Nephron (organoid): ENCODE results near the gene HLA-DRA.
A peak's percentile ranks its signal among the peaks of the same experiment; 100 is the strongest.

Experiments
- H3K27ac Mint-ChIP-seq, 3 experiments: 2 replicates each; pipeline ENCODE4 v1.8.0; 2020; ENCODE audit warnings: mixed read lengths in 3 of 3, mild to moderate bottlenecking in 2 of 3, moderate library complexity in 1 of 3
- H3K27me3 Mint-ChIP-seq: 2 replicates; pipeline ENCODE4 v1.8.0; 2021; ENCODE audit warnings: low read depth, mild to moderate bottlenecking, moderate library complexity, mixed read lengths
- H3K36me3 Mint-ChIP-seq: 2 replicates; pipeline ENCODE4 v1.8.0; 2020; ENCODE audit warnings: low read depth, mixed read lengths
- H3K4me1 Mint-ChIP-seq: 2 replicates; pipeline ENCODE4 v1.8.0; 2020; ENCODE audit warnings: mixed read lengths
- H3K4me3 Mint-ChIP-seq, 3 experiments: 2 replicates each; pipeline ENCODE4 v1.8.0; 2020; ENCODE audit warnings: mild to moderate bottlenecking in 3 of 3, mixed read lengths in 3 of 3, moderate library complexity in 2 of 3
- H3K9me3 Mint-ChIP-seq: 2 replicates; pipeline ENCODE4 v1.8.0; 2020; ENCODE audit warnings: mixed read lengths
- CTCF ChIP-seq, 3 experiments: fragments of 200-600 bp; sonication (generic); IDR thresholded peaks; one replicate each; pipeline ENCODE4 v1.5.0; 2021; ENCODE audit warnings: antibody characterized with exemption in 3 of 3; ENCODE audit not compliant: unreplicated experiment in 3 of 3

Gene HLA-DRA

GRCh38 chr6:32439602-32440214, at the start of gene HLA-DRA:
HLA-DRA (plus strand) TSS chr6:32439887; CDS start chr6:32439951, 64 bp downstream.
- no peak for TF ChIP-seq CTCF (IDR thresholded peaks at IDR 0.05; ENCODE audit: unreplicated experiment in 3 of 3)
- Mint-ChIP-seq H3K4me3 (no peak within 1 kb of the TSS), H3K36me3 (no peaks in the 10 kb centered on the region), H3K4me1 (no peaks in the 10 kb centered on the region), H3K27ac (no peak within 1 kb of the TSS), H3K9me3 (no peaks in the 10 kb centered on the region), H3K27me3 (peaks cover 21% of the 10 kb centered on the region)

- Mint-ChIP-seq H3K27ac (no peak overlapping the region), H3K4me1 (no peaks in the 10 kb centered on the region), H3K27me3 (no peaks in the 10 kb centered on the region), H3K4me3 (no peak overlapping the region), H3K9me3 (no peaks in the 10 kb centered on the region), H3K36me3 (peaks cover 9% of the 10 kb centered on the region)
- TF ChIP-seq CTCF (IDR thresholded peaks at IDR 0.05; ENCODE audit: unreplicated experiment in 3 of 3) = no peak
Observed at GRCh38 chr6:32391505-32391904, 48.2 kb upstream of the HLA-DRA start.

- H3K27me3 Mint-ChIP-seq = no peaks in the 10 kb centered on the region
- H3K27ac Mint-ChIP-seq = peak overlapping the region; percentile 43 to 65 (median 44)
- no peaks in the 10 kb centered on the region for H3K4me1 Mint-ChIP-seq
- no peak for TF ChIP-seq CTCF (IDR thresholded peaks at IDR 0.05; ENCODE audit: unreplicated experiment in 3 of 3)
- peaks cover 9% of the 10 kb centered on the region for H3K36me3 Mint-ChIP-seq
- no peak overlapping the region for H3K4me3 Mint-ChIP-seq
- H3K9me3 Mint-ChIP-seq = no peaks in the 10 kb centered on the region
Observed at GRCh38 chr6:32393665-32394420, 45.8 kb upstream of the HLA-DRA start.

- H3K4me1 Mint-ChIP-seq = no peaks in the 10 kb centered on the region
- no peak for TF ChIP-seq CTCF (IDR thresholded peaks at IDR 0.05; ENCODE audit: unreplicated experiment in 3 of 3)
- H3K4me3 Mint-ChIP-seq = no peak overlapping the region
- no peak overlapping the region for H3K27ac Mint-ChIP-seq
- H3K27me3 Mint-ChIP-seq = no peaks in the 10 kb centered on the region
- peaks cover 9% of the 10 kb centered on the region for H3K36me3 Mint-ChIP-seq
- no peaks in the 10 kb centered on the region for H3K9me3 Mint-ChIP-seq
Observed at GRCh38 chr6:32396028-32396427, 43.7 kb upstream of the HLA-DRA start.

- H3K27ac Mint-ChIP-seq = no peak overlapping the region
- H3K4me1 Mint-ChIP-seq = no peaks in the 10 kb centered on the region
- H3K9me3 Mint-ChIP-seq = no peaks in the 10 kb centered on the region
- H3K36me3 Mint-ChIP-seq = peaks cover 9% of the 10 kb centered on the region
- TF ChIP-seq CTCF (IDR thresholded peaks at IDR 0.05; ENCODE audit: unreplicated experiment in 3 of 3) = no peak
- H3K4me3 Mint-ChIP-seq = no peak overlapping the region
- peaks cover 4% of the 10 kb centered on the region for H3K27me3 Mint-ChIP-seq
Observed at GRCh38 chr6:32397252-32397920, 42.3 kb upstream of the HLA-DRA start.
